Neural cell (in vitro differentiated cells): ENCODE results near the gene ATG4A. TPM values are rescaled to one million over a fixed set of nuclear protein-coding genes. Genes with fewer than 3 reads are reported as not detected.

Experiments used
- H2AFZ ChIP-seq: fragments of 200-600, 300-800 bp; sonication (generic), shearing (Covaris generic); 2 replicates; pipeline ENCODE4 v1.6.0; 2014; ENCODE audit warnings: low read depth, mild to moderate bottlenecking, antibody characterized with exemption, low read length, moderate library complexity
- H3F3A ChIP-seq: fragments of 200-600 bp; shearing (Covaris generic); 2 replicates; pipeline ENCODE4 v1.6.1; 2016; ENCODE audit warnings: mild to moderate bottlenecking, moderate library complexity, mixed read lengths, antibody characterized with exemption, low read length; ENCODE audit not compliant: insufficient read depth, poor library complexity, severe bottlenecking
- H3K27ac ChIP-seq: fragments of 200-600, 300-800 bp; sonication (generic), shearing (Covaris generic); 2 replicates; pipeline ENCODE4 v1.5.1; 2014; ENCODE audit warnings: mild to moderate bottlenecking, low read length, moderate library complexity
- H3K27me3 ChIP-seq: fragments of 300-800, 200-600 bp; sonication (generic), shearing (Covaris generic); 2 replicates; pipeline ENCODE4 v1.6.0; 2014; ENCODE audit warnings: mild to moderate bottlenecking, low read depth, low read length, moderate library complexity; ENCODE audit not compliant: insufficient read depth
- H3K36me3 ChIP-seq: fragments of 300-800, 200-600 bp; sonication (generic), shearing (Covaris generic); 2 replicates; pipeline ENCODE4 v1.5.1; 2014; ENCODE audit warnings: mild to moderate bottlenecking, antibody characterized with exemption, low read length, moderate library complexity; ENCODE audit not compliant: insufficient read depth
- H3K4me2 ChIP-seq: fragments of 300-800, 200-600 bp; sonication (generic), shearing (Covaris generic); 2 replicates; pipeline ENCODE4 v1.6.0; 2014; ENCODE audit warnings: mild to moderate bottlenecking, low read length
- H3K4me3 ChIP-seq: fragments of 300-800, 200-600 bp; sonication (generic), shearing (Covaris generic); 2 replicates; pipeline ENCODE4 v1.5.1; 2014; ENCODE audit warnings: mild to moderate bottlenecking, low read length, moderate library complexity
- H3K79me2 ChIP-seq: fragments of 200-600 bp; shearing (Covaris generic); replicated peaks from 2 replicates; pipeline ENCODE4 v1.6.0; 2014; ENCODE audit warnings: mild to moderate bottlenecking, low read length, moderate library complexity; ENCODE audit not compliant: insufficient read depth
- H3K9ac ChIP-seq: fragments of 300-800, 200-600 bp; sonication (generic), shearing (Covaris generic); 2 replicates; pipeline ENCODE4 v1.6.1; 2016; ENCODE audit warnings: mild to moderate bottlenecking, low read length, mixed read lengths
- H3K9me2 ChIP-seq: fragments of 200-600 bp; shearing (Covaris generic); 2 replicates; pipeline ENCODE4 v1.6.1; 2016; ENCODE audit warnings: mild to moderate bottlenecking, low read length, mixed read lengths; ENCODE audit not compliant: insufficient read depth
- H3K9me3 ChIP-seq: fragments of 200-600, 300-800 bp; sonication (generic), shearing (Covaris generic); 2 replicates; pipeline ENCODE4 v1.6.1; 2016; ENCODE audit warnings: mild to moderate bottlenecking, mixed run types, low read length, moderate library complexity, mixed read lengths
- H4K20me1 ChIP-seq: fragments of 200-600 bp; shearing (Covaris generic); 2 replicates; pipeline ENCODE4 v1.6.1; 2016; ENCODE audit warnings: mild to moderate bottlenecking, mixed run types; ENCODE audit not compliant: insufficient read depth
- CTCF ChIP-seq: fragments of 450-650 bp; IDR thresholded peaks from 2 replicates; pipeline ENCODE4 v1.5.1; 2014; ENCODE audit warnings: antibody characterized with exemption, mild to moderate bottlenecking, moderate library complexity; ENCODE audit not compliant: poor library complexity, severe bottlenecking
- EP300 ChIP-seq: fragments of 450-650 bp; conservative IDR thresholded peaks from 2 replicates; pipeline ENCODE4 v1.6.1; 2014; ENCODE audit warnings: antibody characterized with exemption, mild to moderate bottlenecking, moderate library complexity; ENCODE audit not compliant: poor library complexity, severe bottlenecking
- EZH2 ChIP-seq: fragments of 200-600, 300-800 bp; shearing (Covaris generic), sonication (generic); IDR thresholded peaks from 2 replicates; pipeline ENCODE4 v1.6.1; 2014; ENCODE audit warnings: antibody characterized with exemption, low read length, borderline replicate concordance, mild to moderate bottlenecking; ENCODE audit not compliant: insufficient read depth, poor library complexity, severe bottlenecking
- MXI1 ChIP-seq: fragments of 450-650 bp; conservative IDR thresholded peaks from 2 replicates; pipeline ENCODE4 v1.6.1; 2014; ENCODE audit warnings: antibody characterized with exemption, mild to moderate bottlenecking; ENCODE audit not compliant: poor library complexity, severe bottlenecking
- POLR2AphosphoS5 ChIP-seq: IDR thresholded peaks from 2 replicates; pipeline ENCODE4 v1.6.1; 2012
- RAD21 ChIP-seq: fragments of 450-650 bp; conservative IDR thresholded peaks from 2 replicates; pipeline ENCODE4 v1.6.1; 2014; ENCODE audit warnings: antibody characterized with exemption, mild to moderate bottlenecking, moderate library complexity
- REST ChIP-seq: IDR thresholded peaks from 2 replicates; pipeline ENCODE4 v1.6.1; 2012; ENCODE audit warnings: borderline replicate concordance
- SMC3 ChIP-seq: fragments of 450-650 bp; conservative IDR thresholded peaks from 2 replicates; pipeline ENCODE4 v1.6.1; 2014; ENCODE audit warnings: antibody characterized with exemption, mild to moderate bottlenecking, moderate library complexity; ENCODE audit not compliant: poor library complexity
- TAF1 ChIP-seq: IDR thresholded peaks from 2 replicates; pipeline ENCODE4 v1.6.1; 2012; ENCODE audit warnings: low read depth
- polyA plus RNA-seq: library from polyadenylated mRNA; depleted of rRNA; stranded (reverse); fragments of >200 nt; gene quantifications from 2 replicates; pipeline ENCODE4 v1.2.3, GENCODE V29; 2014

ATG4A gene
- polyA plus RNA-seq, 1 donor from 2014 or later = 20.4 TPM

GRCh38 chrX:108156934-108157466 lies 65.4 kb downstream of the ATG4A start:
- TF ChIP-seq RAD21 = no peak
- TF ChIP-seq EZH2 = no peak
- no peak for TF ChIP-seq REST
- TF ChIP-seq MXI1 = no peak
- TF ChIP-seq CTCF = no peak
- no peak for TF ChIP-seq TAF1
- TF ChIP-seq EP300 = no peak
- TF ChIP-seq POLR2AphosphoS5 = no peak
- TF ChIP-seq SMC3 = no peak
- H3K9ac ChIP-seq = no peak overlapping the region

GRCh38 chrX:108157628-108158027 lies 66.0 kb downstream of the ATG4A start:
- Histone ChIP-seq H3K27me3 (no peaks in the 10 kb centered on the region), H3K4me2 (no peak overlapping the region), H3K9me2 (no peaks in the 10 kb centered on the region), H3F3A (no peaks in the 10 kb centered on the region), H3K9me3 (no peaks in the 10 kb centered on the region), H3K79me2 (no peaks in the 10 kb centered on the region), H3K27ac (no peak overlapping the region), H2AFZ (no peak overlapping the region), H3K36me3 (no peaks in the 10 kb centered on the region), H3K4me3 (no peak overlapping the region), H3K9ac (no peak overlapping the region), H4K20me1 (no peaks in the 10 kb centered on the region)
- TF ChIP-seq POLR2AphosphoS5 (no peak), CTCF (no peak), EP300 (no peak), SMC3 (no peak), RAD21 (no peak), REST (no peak), EZH2 (no peak), MXI1 (no peak), TAF1 (no peak)

More at GRCh38 chrX:108156934-108157466, 65.4 kb downstream of the ATG4A start:
- H3K9me3 ChIP-seq = no peaks in the 10 kb centered on the region
- H3K4me2 ChIP-seq = no peak overlapping the region
- H4K20me1 ChIP-seq = no peaks in the 10 kb centered on the region
- no peaks in the 10 kb centered on the region for H3K9me2 ChIP-seq
- H2AFZ ChIP-seq = no peak overlapping the region
- no peaks in the 10 kb centered on the region for H3K79me2 ChIP-seq
- no peak overlapping the region for H3K27ac ChIP-seq
- no peaks in the 10 kb centered on the region for H3F3A ChIP-seq
- no peaks in the 10 kb centered on the region for H3K27me3 ChIP-seq
- H3K36me3 ChIP-seq = no peaks in the 10 kb centered on the region
- no peak overlapping the region for H3K4me3 ChIP-seq
